ENCODE data around the gene LSAMP. TPM values are rescaled to one million over a fixed set of nuclear protein-coding genes. Genes with fewer than 3 reads are reported as not detected.

The LSAMP gene
- total and polyA plus RNA-seq, 2 of the 4 experiments (the other 2 are of a cell fraction): 7.9 to 8.0 TPM

DNA sequence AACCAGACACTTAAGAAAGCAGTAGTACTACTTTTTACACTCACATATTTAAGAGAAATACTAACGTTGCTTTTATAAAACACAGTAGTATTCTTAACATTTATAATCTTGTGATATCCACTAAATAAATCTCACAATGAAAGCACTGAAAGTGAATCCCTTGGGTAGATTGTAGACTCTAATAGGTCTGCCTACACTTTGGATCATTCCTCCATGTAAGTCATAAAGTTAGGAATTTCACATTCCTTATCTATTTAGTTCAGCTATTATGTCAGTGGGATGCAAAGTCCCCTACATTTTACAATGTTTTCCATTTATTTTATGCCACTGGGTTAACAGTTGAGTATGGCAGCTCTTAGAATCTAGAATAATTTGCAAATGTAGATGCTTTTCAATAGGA, 330.7 kb downstream of the LSAMP start:
- Histone ChIP-seq H4K5ac (ENCODE audit: low read depth, low read length) (no peak overlapping the region), H3K9me3 (ENCODE audit: control insufficient read depth, insufficient read depth, low read length) (no peaks in the 10 kb centered on the region), H3K4me3 (ENCODE audit: insufficient read depth, low read depth, low read length) (no peak overlapping the region), H2BK5ac (ENCODE audit: low read depth, low read length, poor library complexity, severe bottlenecking) (no peak overlapping the region), H4K20me1 (ENCODE audit: insufficient read depth, low read length) (no peaks in the 10 kb centered on the region), H4K91ac (ENCODE audit: insufficient read depth, low read depth, low read length) (no peak overlapping the region), H2BK20ac (ENCODE audit: low read depth, low read length) (no peak overlapping the region), H3K27me3 (ENCODE audit: control insufficient read depth, insufficient read depth, low read length) (no peaks in the 10 kb centered on the region), H3K4me1 (ENCODE audit: control insufficient read depth, insufficient read depth, low read length) (no peaks in the 10 kb centered on the region), H3K23ac (ENCODE audit: low read depth, low read length) (no peak overlapping the region), H3K27ac (ENCODE audit: insufficient read depth, low read length) (no peak overlapping the region), H3K36me3 (ENCODE audit: control insufficient read depth, insufficient read depth, low read length) (no peaks in the 10 kb centered on the region), H3K4ac (ENCODE audit: low read depth, low read length) (no peak overlapping the region), H3K14ac (replicated peaks; ENCODE audit: low read depth, low read length) (no peak overlapping the region), H3K18ac (ENCODE audit: low read depth, low read length) (no peak overlapping the region), H3K9ac (ENCODE audit: low read depth, low read length) (no peak overlapping the region), H2AK5ac (ENCODE audit: low read depth, low read length) (no peak overlapping the region), H2AK9ac (replicated peaks; ENCODE audit: low read depth, low read length, poor library complexity) (no peak overlapping the region), H4K8ac (ENCODE audit: low read depth in 2 of 2, low read length in 2 of 2) (no peak overlapping the region), H3K79me1 (ENCODE audit: low read depth in 1 of 2, low read length in 2 of 2) (no peaks in the 10 kb centered on the region), H2AFZ (replicated peaks; ENCODE audit: low read length, poor library complexity) (no peak overlapping the region), H3K56ac (ENCODE audit: extremely low read depth, insufficient read depth, low read length) (no peak overlapping the region), H2BK15ac (ENCODE audit: low read depth, low read length) (no peak overlapping the region), H2BK120ac (ENCODE audit: low read depth, low read length) (no peak overlapping the region), H3K9me1 (ENCODE audit: insufficient read depth, low read length) (no peaks in the 10 kb centered on the region), H3K4me2 (ENCODE audit: low read depth, low read length) (no peak overlapping the region)
- ChIA-PET POLR2A (ENCODE audit: unreplicated experiment) (no interaction called here), CTCF (interaction anchor here (1.3 kb wide), 1 partner anchor 19 kb away, joined by 3 read pairs; no protein-coding TSS in a partner anchor)
- TF ChIP-seq RAD21 (IDR thresholded peaks at IDR 0.05; ENCODE audit: low read length) (no peak), FOS (IDR thresholded peaks at IDR 0.05; ENCODE audit: low read depth, low read length) (no peak), CHD1 (IDR thresholded peaks at IDR 0.05; ENCODE audit: low read depth, low read length) (no peak), RFX5 (IDR thresholded peaks at IDR 0.05; ENCODE audit: low read depth, low read length) (no peak), MXI1 (IDR thresholded peaks at IDR 0.05; ENCODE audit: borderline replicate concordance, low read depth, low read length) (no peak), RCOR1 (IDR thresholded peaks at IDR 0.05; ENCODE audit: insufficient replicate concordance, low read length) (no peak), MAZ (IDR thresholded peaks at IDR 0.05; ENCODE audit: borderline replicate concordance, low read depth, low read length) (no peak), CEBPB (IDR thresholded peaks at IDR 0.05; ENCODE audit: low read depth, low read length) (no peak), SMC3 (IDR thresholded peaks at IDR 0.05; ENCODE audit: low read depth, low read length) (no peak)
- TF ChIP-seq, protein P1, sequence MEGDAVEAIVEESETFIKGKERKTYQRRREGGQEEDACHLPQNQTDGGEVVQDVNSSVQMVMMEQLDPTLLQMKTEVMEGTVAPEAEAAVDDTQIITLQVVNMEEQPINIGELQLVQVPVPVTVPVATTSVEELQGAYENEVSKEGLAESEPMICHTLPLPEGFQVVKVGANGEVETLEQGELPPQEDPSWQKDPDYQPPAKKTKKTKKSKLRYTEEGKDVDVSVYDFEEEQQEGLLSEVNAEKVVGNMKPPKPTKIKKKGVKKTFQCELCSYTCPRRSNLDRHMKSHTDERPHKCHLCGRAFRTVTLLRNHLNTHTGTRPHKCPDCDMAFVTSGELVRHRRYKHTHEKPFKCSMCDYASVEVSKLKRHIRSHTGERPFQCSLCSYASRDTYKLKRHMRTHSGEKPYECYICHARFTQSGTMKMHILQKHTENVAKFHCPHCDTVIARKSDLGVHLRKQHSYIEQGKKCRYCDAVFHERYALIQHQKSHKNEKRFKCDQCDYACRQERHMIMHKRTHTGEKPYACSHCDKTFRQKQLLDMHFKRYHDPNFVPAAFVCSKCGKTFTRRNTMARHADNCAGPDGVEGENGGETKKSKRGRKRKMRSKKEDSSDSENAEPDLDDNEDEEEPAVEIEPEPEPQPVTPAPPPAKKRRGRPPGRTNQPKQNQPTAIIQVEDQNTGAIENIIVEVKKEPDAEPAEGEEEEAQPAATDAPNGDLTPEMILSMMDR (conservative IDR thresholded peaks at IDR 0.05; ENCODE audit: low read depth, low read length): no peak
- TF ChIP-seq, protein P2, sequence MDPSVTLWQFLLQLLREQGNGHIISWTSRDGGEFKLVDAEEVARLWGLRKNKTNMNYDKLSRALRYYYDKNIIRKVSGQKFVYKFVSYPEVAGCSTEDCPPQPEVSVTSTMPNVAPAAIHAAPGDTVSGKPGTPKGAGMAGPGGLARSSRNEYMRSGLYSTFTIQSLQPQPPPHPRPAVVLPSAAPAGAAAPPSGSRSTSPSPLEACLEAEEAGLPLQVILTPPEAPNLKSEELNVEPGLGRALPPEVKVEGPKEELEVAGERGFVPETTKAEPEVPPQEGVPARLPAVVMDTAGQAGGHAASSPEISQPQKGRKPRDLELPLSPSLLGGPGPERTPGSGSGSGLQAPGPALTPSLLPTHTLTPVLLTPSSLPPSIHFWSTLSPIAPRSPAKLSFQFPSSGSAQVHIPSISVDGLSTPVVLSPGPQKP (IDR thresholded peaks at IDR 0.05; ENCODE audit: borderline replicate concordance, low read depth, low read length): no peak
- TF ChIP-seq, protein P3, sequence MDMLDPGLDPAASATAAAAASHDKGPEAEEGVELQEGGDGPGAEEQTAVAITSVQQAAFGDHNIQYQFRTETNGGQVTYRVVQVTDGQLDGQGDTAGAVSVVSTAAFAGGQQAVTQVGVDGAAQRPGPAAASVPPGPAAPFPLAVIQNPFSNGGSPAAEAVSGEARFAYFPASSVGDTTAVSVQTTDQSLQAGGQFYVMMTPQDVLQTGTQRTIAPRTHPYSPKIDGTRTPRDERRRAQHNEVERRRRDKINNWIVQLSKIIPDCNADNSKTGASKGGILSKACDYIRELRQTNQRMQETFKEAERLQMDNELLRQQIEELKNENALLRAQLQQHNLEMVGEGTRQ (IDR thresholded peaks at IDR 0.05; ENCODE audit: low read depth, low read length): no peak
- dilution Hi-C loops (cut with HindIII; ENCODE audit: low sequenced_read_pairs, unreplicated experiment): no loop called here
- WGBS, 2 experiments (ENCODE audit: extremely low coverage in 2 of 2, insufficient read length in 1 of 2): no CpG with 5 or more reads among the region's 1 CpG
- DNase-seq: no peak
- no peak for ATAC-seq (ENCODE audit: low read depth)
- in situ Hi-C loops (cut with MboI; ENCODE audit: low sequenced_read_pairs): no loop called here
- no TSS peak for BruUV-seq (replicated peaks)
- intact Hi-C loops (cut with micrococcal nuclease): no loop called here
